ENCODE data around the gene GPC1. TPM values are rescaled to one million over a fixed set of nuclear protein-coding genes. Genes with fewer than 3 reads are reported as not detected.
A peak's percentile ranks its signal among the peaks of the same experiment; 100 is the strongest.

Gene GPC1
- total RNA-seq, 3 donors from 2014 or later: 13.8 to 56.3 (median 21.0) TPM

DNA sequence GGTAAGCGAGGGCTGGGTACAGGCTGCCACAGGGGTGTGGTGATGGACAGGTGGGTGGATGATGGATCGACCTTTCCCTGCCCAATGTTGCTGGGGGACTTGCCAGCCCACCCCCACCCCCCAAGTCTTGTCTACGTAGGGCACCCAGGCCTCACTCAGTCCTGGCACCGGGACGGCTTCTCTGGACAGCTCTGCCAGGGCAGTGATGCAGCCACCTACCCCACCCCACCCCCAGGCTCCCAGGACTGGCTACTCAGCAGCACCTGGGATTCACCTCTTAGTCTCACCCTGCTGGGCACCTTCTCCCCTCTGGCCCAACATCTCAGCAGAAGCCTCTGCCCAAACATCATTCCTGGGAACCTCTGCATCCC is 66.6 kb downstream of the GPC1 start:
- Histone ChIP-seq H3K27me3 (no peaks in the 10 kb centered on the region), H3K4me1 (no peaks in the 10 kb centered on the region), H3K36me3 (no peaks in the 10 kb centered on the region), H3K4me3 (no peak overlapping the region), H3K9me3 (no peaks in the 10 kb centered on the region), H3K27ac (no peak overlapping the region)
- TF ChIP-seq, protein P1, sequence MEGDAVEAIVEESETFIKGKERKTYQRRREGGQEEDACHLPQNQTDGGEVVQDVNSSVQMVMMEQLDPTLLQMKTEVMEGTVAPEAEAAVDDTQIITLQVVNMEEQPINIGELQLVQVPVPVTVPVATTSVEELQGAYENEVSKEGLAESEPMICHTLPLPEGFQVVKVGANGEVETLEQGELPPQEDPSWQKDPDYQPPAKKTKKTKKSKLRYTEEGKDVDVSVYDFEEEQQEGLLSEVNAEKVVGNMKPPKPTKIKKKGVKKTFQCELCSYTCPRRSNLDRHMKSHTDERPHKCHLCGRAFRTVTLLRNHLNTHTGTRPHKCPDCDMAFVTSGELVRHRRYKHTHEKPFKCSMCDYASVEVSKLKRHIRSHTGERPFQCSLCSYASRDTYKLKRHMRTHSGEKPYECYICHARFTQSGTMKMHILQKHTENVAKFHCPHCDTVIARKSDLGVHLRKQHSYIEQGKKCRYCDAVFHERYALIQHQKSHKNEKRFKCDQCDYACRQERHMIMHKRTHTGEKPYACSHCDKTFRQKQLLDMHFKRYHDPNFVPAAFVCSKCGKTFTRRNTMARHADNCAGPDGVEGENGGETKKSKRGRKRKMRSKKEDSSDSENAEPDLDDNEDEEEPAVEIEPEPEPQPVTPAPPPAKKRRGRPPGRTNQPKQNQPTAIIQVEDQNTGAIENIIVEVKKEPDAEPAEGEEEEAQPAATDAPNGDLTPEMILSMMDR (IDR thresholded peaks at IDR 0.05): no peak
- TF ChIP-seq POLR2A (IDR thresholded peaks at IDR 0.05) (no peak), POLR2AphosphoS5 (IDR thresholded peaks at IDR 0.05) (no peak)
- intact Hi-C loops (cut with DNase I; ENCODE audit: low total_unique reads): no loop called here
- DNase-seq (ENCODE audit: low spot score in 2 of 2): peak in 1 of 2 donors; percentile 6

DNA sequence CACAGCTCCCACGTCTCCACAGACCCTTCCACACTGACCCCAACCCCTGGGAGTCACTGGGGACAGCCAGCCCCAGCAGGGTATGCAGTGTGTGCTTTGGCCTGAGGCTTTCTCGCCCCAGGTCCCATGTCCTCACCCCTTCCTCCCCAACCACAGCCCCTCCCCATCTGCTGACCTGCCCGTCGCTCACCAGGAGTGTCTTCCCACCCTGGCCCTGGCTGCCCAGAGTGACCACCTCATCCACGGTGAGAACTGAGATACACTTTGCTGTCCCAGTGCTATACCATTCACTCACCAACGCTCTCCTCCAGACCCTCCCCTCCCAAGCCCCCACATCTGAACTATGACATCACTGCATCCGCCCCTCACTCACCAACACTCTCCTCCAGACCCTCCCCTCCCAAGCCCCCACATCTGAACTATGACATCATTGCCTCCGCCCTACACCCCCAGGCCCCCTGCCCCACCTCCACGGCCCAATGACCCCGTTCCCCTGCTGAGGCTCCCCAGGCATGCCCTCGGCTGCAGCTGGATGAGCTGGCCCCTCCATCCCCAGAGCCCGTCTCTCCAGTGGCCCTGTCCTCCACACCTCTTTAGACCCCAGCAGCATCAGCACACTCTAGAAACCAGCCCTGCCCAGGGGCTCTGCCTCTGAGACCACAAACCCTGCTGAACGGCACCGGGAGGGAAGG is 67.1 kb downstream of the GPC1 start:
- H3K27me3 ChIP-seq: no peaks in the 10 kb centered on the region
- H3K4me1 ChIP-seq: no peaks in the 10 kb centered on the region
- intact Hi-C loops (cut with DNase I; ENCODE audit: low total_unique reads): no loop called here
- H3K27ac ChIP-seq: no peak overlapping the region
- no peaks in the 10 kb centered on the region for H3K9me3 ChIP-seq
- no peaks in the 10 kb centered on the region for H3K36me3 ChIP-seq
- H3K4me3 ChIP-seq: no peak overlapping the region
- TF ChIP-seq, protein P1 (IDR thresholded peaks at IDR 0.05): no peak
- no peak for TF ChIP-seq POLR2AphosphoS5 (IDR thresholded peaks at IDR 0.05)
- no peak for TF ChIP-seq POLR2A (IDR thresholded peaks at IDR 0.05)
- DNase-seq (ENCODE audit: low spot score in 2 of 2): peak; percentile 7 to 40

DNA sequence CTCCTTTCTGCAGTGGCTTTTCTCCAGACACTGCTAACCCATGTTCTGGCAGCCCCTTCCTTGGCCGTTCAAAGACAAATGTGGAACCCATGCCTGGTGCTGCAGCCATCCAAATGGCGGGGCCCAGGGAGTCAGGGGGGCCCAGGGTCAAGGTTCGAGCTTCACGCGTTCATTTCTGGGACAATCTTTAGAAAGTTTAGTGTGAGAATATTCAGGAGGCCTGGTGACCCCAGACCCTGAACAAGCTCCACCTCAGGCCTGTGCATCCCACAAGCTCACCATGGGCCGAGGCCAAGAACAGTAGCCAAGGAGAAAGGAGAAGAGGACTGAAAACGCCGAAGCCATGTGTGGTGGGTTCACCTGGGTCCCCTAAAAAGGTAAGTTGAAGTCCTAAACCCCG is 67.9 kb downstream of the GPC1 start:
- Histone ChIP-seq H3K27ac (no peak overlapping the region), H3K36me3 (no peaks in the 10 kb centered on the region), H3K9me3 (no peaks in the 10 kb centered on the region), H3K4me3 (no peak overlapping the region), H3K27me3 (no peaks in the 10 kb centered on the region), H3K4me1 (no peaks in the 10 kb centered on the region)
- intact Hi-C loops (cut with DNase I; ENCODE audit: low total_unique reads): no loop called here
- no peak for TF ChIP-seq POLR2AphosphoS5 (IDR thresholded peaks at IDR 0.05)
- no peak for TF ChIP-seq POLR2A (IDR thresholded peaks at IDR 0.05)
- TF ChIP-seq, protein P1 (IDR thresholded peaks at IDR 0.05): no peak
- DNase-seq (ENCODE audit: low spot score in 2 of 2): peak in 1 of 2 donors; percentile 31

DNA sequence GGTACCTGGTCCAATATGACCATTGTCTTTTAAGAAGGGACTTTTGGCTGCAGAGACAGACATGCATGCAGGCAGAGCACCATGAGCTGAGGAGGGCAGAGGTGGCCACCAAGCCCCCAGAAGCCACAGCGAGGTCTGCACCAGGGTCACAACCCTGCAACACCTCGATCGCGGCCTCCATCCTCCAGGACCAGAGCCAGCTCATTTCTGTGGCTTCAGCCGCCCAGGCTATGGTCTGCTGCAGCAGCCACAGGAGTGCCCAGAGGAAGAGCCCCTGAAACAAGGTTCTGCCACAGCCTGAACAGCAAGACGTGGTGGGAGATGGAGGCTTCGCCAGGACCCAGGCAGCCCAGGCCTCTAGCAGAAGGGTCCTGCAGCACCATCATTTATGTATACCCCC is 68.4 kb downstream of the GPC1 start:
- no peak overlapping the region for H3K4me3 ChIP-seq
- no peaks in the 10 kb centered on the region for H3K4me1 ChIP-seq
- no peaks in the 10 kb centered on the region for H3K36me3 ChIP-seq
- TF ChIP-seq, protein P1 (IDR thresholded peaks at IDR 0.05): no peak
- TF ChIP-seq POLR2AphosphoS5 (IDR thresholded peaks at IDR 0.05) (no peak), POLR2A (IDR thresholded peaks at IDR 0.05) (no peak)
- H3K9me3 ChIP-seq: no peaks in the 10 kb centered on the region
- DNase-seq (ENCODE audit: low spot score in 2 of 2): peak; percentile 6 to 35
- no peaks in the 10 kb centered on the region for H3K27me3 ChIP-seq
- intact Hi-C loops (cut with DNase I; ENCODE audit: low total_unique reads): no loop called here
- H3K27ac ChIP-seq: no peak overlapping the region

DNA sequence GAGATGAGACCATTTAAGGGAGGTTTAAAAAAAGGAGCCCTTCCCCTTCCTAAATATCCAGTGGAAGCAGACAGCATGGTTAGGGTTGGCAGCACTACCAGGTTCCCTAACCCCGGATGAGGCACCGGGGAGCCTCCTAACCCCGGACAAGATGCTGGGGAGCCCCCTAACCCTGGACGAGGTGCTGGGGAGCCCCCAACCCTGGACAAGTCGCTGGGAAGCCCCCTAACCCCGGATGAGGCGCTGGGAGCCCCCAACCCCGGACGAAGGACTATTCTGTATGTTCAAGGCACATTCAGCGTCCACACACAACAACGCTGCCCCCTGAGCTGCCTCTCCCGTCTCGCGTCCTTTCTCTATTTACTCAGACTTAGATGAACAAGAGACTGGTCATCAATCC is 70.4 kb downstream of the GPC1 start:
- TF ChIP-seq POLR2AphosphoS5 (IDR thresholded peaks at IDR 0.05) (no peak), POLR2A (IDR thresholded peaks at IDR 0.05) (no peak)
- TF ChIP-seq, protein P1 (IDR thresholded peaks at IDR 0.05): no peak
- H3K4me3 ChIP-seq: no peak overlapping the region
- peak in 1 of 2 donors; percentile 33 for DNase-seq (ENCODE audit: low spot score in 2 of 2)
- H3K27me3 ChIP-seq: no peaks in the 10 kb centered on the region
- no peaks in the 10 kb centered on the region for H3K36me3 ChIP-seq
- no peak overlapping the region for H3K27ac ChIP-seq
- H3K4me1 ChIP-seq: no peaks in the 10 kb centered on the region
- intact Hi-C loops (cut with DNase I; ENCODE audit: low total_unique reads): no loop called here
- no peaks in the 10 kb centered on the region for H3K9me3 ChIP-seq
